Ovary (tissue), 3 donors: Measurements from ENCODE around the gene PSTPIP2.

Experiments used
- CTCF ChIP-seq, 3 donors: fragments of 450-650 bp in 2 of 3; fragments of 200-600 bp in 1 of 3; IDR thresholded peaks; one replicate each; pipeline versions ENCODE4 v1.5.1 to v1.8.0; 2016 to 2022; ENCODE audit warnings: antibody characterized with exemption in 3 of 3, mild to moderate bottlenecking in 1 of 3
- EP300 ChIP-seq: sonication (generic); formaldehyde crosslinking; IDR thresholded peaks from one replicate; pipeline ENCODE4 v1.6.1; 2017; ENCODE audit warnings: antibody characterized with exemption
- POLR2A ChIP-seq: fragments of 450-650 bp; IDR thresholded peaks from one replicate; pipeline ENCODE4 v1.6.1; 2017; ENCODE audit warnings: antibody characterized with exemption, mild to moderate bottlenecking, moderate library complexity
- donor health status: DM: no; HTN: no; CAD: no.

- no peak for TF ChIP-seq POLR2A
- no peak for TF ChIP-seq CTCF (IDR thresholded peaks at IDR 0.05)
- no peak for TF ChIP-seq EP300
These were observed 12.4 kb upstream of the PSTPIP2 start for GRCh38 chr18:46084431-46084830.
